GM21619 (cell line): ENCODE measurements around the gene HNRNPC.
"Not testable (repeated sequence)": the region's sequence is repeated elsewhere in the genome, so short reads cannot be mapped to it uniquely, and the experiment has no call there.

Experiments used
- ATAC-seq: cut with Tn5 transposase; IDR thresholded peaks from one replicate; pipeline ENCODE4 v1.9.1; 2021; ENCODE audit not compliant: unreplicated experiment

HNRNPC gene

DNA sequence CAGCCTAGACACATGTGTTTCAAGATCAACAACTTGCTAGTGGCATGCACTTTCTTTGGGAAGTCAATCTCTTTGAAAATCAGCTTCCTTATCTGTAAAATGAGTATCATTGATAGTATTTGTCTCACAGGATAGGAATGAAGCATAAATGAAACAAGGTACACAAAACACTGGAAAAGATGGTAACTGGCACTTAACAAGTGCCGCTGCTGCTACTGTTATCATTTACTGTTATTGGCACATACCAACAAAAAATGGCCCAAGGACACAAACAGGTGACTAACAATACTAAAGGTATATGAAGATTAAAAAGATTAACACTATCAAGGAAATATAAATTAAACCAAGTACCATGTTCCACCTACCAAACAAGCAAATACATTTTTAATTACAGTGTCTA is 20.9 kb downstream of the HNRNPC start:
- ATAC-seq, result no peak

GRCh38 chr14:21245813-21246212 is 23.4 kb downstream of the HNRNPC start:
- no peak for ATAC-seq

DNA sequence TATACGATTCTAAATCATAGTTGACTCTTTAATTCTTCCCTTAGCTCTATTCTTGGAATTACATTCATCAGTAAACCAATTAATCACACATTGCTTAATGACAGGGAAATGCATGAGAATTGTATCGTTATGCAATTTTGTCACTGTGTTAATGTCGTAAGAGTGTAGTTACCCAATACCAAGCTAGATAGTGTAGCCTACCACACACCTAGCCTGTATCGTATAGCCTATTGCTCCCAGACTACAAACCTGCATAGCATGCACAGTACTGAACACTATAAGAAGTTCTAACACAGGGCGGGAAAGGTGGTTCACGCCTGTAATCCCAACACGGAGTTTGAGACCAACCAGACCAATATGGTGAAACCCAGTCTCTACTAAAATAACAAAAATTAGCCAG is 24.7 kb downstream of the HNRNPC start:
- ATAC-seq, result no peak

DNA sequence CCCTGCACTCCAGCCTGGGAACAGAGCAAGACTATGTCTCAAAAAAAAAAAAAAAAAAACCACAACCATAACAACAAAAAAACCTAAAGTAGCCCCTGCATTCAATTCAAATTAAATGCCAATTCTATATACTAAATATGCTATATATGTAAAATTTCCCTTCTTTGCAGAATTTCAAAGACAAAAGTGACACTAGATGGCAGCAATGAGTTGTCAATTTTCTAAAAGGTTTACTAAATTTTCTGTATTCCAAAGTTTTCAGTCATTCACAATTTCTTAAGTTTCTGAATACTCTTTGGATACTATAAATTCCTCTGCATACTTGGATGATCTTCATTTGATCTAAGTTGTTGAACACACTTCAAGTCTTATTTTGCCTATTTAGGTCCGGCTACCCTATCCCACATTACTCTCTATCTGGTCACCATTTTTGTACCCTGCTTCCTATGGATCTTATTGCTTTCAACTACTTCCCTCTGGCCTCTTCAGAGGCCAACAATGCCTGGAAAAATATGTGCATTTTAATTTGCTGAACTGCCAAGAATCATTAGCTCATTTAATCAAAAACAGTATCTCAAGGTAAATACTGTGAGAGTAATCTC is 27.9 kb downstream of the HNRNPC start:
- no peak for ATAC-seq

GRCh38 chr14:21240417-21240816 is 28.8 kb downstream of the HNRNPC start:
- ATAC-seq, result no peak

- no peak for ATAC-seq
Measured at GRCh38 chr14:21238823-21239518, 30.3 kb downstream of the HNRNPC start.

DNA sequence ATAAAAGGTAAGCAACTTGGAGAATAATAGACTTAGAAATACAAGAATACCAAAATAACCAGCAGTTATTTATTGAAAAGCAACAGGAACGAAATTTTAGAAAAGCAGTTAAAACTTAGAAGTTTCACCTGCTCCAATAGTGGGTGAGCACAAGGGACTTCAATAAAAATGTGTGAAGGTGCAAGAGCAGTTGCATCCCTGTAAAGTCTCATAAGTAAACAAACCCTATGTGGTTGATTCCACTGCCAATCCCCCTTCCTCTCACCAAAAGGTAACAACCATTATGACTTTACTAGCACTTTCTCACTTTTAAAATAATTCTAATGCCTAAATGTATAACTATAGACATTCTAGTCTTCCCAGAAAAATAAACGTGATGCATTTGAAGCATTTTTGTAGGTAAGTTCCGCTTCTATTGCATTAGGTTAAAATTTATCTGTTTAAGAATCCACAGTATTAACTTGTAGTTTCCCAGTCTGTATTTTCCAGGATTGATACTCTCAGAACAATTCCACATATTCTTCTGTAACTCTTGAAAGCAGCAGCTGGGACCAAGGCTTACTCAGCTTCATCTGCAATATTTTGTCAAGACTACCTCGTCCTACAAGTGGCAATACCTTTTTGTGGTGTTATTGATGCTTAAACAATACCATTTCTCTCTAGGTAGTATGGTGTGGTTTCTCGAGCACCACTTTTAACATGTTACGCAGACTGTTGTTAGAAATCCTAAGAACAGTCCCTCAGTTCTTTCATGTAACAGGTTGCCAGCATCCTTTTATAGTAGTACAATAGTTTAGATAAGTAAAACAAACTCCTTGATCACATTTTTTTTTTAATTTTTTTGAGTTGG is 32.1 kb downstream of the HNRNPC start:
- ATAC-seq, result no peak

GRCh38 chr14:21234112-21234511 is 35.1 kb downstream of the HNRNPC start:
- ATAC-seq, result no peak

- no peak for ATAC-seq
Measured at GRCh38 chr14:21233457-21234076, 35.7 kb downstream of the HNRNPC start.

- no peak for ATAC-seq
Measured at GRCh38 chr14:21231020-21231652, 38.1 kb downstream of the HNRNPC start.

GRCh38 chr14:21229821-21230220 is 39.4 kb downstream of the HNRNPC start:
- ATAC-seq, result no peak

DNA sequence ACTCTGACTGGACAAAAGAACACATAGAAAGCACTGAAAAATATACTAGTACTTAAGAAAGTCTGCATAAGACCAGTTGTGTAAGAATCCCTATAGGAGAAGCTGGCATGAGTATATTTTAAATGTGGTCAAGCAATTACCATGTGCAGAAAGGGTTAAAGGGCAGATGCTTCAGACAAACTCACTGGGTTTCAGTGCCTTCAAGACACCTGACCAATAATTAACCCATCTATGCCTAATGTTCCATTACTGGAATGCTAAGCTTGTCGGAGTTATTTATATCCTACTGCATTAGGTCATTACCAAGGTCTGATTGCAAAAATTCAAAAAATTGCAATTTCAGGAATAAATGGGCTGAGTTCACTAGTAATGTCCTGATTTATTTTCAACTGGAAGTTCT is 41.3 kb downstream of the HNRNPC start:
- ATAC-seq, result no peak

- no peak for ATAC-seq
Measured at GRCh38 chr14:21227150-21227549, 42.1 kb downstream of the HNRNPC start.

DNA sequence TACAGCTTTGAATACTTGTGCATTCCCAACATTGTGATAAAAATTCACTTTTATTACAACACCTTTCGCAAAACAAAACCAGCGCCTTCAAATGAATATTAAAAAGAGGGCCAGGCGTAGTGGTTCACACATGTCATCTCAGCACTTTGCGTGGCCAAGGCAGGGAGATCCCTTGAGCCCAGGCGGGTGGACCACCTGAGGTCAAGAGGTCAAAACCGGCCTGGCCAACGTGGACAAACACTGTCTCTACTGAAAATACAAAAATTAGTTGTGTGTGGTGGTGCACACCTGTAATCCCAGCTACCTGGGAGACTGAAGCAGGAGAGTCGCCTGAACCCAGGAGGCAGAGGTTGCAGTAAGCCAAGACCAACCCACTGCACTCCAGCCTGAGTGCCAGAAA is 42.8 kb downstream of the HNRNPC start:
- no peak for ATAC-seq

DNA sequence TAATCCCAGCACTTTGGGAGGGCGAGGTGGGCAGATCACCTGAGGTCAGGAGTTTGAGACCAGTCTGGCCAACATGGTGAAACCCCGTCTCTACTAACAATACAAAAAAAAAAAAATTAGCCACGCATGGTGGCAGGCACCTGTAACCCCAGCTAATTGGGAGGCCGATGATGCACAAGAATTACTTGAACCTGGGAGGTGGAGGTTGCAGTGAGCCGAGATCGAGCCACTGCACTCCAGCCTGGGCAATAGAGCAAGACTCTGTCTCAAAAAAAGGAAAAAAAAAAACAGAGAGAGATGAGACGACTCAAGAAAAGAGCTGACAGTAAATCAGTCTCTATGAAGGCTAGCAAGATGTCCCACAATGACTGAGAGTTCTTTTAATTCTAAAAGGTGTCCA is 44.1 kb downstream of the HNRNPC start:
- ATAC-seq, result not testable (repeated sequence)

DNA sequence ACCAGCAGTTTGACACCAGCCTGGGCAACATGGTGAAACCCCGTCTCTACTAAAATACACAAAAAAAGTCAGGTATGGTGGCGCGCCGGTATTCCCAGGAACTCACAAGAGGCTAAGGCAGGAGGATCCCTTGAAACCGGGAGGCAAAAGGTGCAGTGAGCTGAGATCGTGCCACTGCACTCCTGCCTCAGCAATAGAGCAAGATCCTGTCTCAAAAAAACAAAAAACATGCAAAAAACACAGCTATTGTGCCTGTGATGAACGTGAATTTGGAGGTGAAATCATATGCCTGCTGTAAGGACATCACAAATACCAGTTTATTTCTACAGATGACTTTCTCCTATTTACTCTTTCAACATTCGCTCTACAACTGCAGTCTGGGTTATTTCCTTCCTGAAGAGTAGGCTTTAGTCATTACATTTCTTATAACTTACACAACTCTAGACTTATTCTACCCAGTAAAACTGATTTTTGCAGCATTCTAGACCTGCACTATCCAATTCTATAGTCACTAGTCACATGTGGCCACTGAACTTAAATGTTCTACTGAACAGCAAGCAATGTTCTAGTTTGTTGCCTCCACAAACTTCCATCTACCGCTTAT is 48.3 kb downstream of the HNRNPC start:
- ATAC-seq, result no peak

DNA sequence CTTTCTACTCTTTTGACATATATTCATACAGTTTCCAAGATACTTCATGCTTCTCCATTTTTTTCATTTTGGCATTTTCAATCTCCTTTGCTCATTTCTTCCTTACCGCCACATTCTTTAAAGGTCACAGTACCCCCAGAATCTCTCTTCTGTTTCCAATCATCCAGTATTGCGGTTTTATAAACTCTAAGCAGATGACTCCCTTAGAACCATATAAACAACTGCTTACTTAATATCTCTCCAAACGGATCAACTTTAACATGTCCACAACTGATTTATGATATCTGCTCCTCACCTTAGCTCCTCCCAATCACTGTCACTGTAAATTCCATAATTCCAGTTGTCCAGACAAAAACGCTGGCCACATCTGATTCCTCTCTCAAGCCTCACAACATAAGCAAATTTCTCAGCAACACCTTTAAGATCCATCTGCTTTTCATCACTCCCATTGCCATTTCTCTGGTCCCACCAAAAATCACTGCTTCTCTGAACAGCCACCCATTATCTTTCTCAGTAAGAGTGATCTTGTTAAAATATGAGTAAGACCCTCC is 49.6 kb downstream of the HNRNPC start:
- no peak for ATAC-seq

GRCh38 chr14:21219120-21219519 is 50.1 kb downstream of the HNRNPC start:
- no peak for ATAC-seq

- no peak for ATAC-seq
Measured at GRCh38 chr14:21215879-21216251, 53.4 kb downstream of the HNRNPC start.

DNA sequence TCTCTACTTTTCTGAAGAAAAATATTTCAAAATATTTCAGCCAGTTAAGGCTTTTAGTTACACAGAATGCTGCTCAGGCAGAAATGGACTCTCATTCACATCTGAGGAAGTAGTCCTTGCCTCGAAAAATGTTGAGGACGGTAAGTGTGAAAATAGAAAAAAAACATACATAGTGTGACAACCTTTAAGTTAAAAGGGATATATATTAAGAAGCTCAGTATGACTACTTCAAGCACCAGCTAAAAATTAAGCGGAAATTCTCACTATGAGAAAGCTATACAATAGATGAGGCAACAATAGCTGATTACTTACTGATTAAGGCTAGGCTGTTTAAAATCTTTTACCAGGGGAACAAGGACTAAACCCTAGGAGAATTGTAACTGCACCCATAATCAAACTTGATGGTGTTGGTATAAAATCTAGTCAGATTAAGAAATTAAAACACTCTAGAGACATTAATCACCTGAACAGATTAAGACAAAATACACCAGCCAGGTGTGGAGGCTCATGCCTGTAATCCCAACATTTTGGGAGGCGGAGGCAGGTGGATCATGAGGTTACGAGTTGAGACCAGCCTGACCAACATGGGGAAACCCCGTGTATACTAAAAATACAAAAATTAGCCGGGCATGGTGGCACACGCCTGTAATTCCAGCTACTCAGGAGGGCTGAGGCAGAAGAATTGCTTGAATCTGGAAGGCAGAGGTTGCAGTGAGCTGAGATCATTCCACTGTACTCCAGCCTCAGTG is 53.9 kb downstream of the HNRNPC start:
- no peak for ATAC-seq
